ENCODE data around the gene FUT2. TPM values are rescaled to one million over a fixed set of nuclear protein-coding genes. Genes with fewer than 3 reads are reported as not detected.

Gene FUT2
- total and polyA plus RNA-seq, 2 of the 13 experiments (the other 11 are each of a cell fraction or from before 2014, with no cell fraction given), result 0.07 TPM; not detected in 1

- TF ChIP-seq, protein P1, sequence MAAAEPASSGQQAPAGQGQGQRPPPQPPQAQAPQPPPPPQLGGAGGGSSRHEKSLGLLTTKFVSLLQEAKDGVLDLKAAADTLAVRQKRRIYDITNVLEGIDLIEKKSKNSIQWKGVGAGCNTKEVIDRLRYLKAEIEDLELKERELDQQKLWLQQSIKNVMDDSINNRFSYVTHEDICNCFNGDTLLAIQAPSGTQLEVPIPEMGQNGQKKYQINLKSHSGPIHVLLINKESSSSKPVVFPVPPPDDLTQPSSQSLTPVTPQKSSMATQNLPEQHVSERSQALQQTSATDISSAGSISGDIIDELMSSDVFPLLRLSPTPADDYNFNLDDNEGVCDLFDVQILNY (CRISPR knock-in tag; conservative IDR thresholded peaks at IDR 0.05), result no peak
- TF ChIP-seq ZSCAN30 (CRISPR knock-in tag; IDR thresholded peaks at IDR 0.05) (no peak), TIGD3 (CRISPR knock-in tag; IDR thresholded peaks at IDR 0.05; ENCODE audit: borderline replicate concordance) (no peak), ZNF12 (CRISPR knock-in tag; IDR thresholded peaks at IDR 0.05) (0 out of 2 replicates have a peak, but pooled peaks have one; percentile 17), ATF7-NPFF (CRISPR knock-in tag; IDR thresholded peaks at IDR 0.05; ENCODE audit: low read depth) (no peak), HMGXB4 (CRISPR knock-in tag; IDR thresholded peaks at IDR 0.05; ENCODE audit: borderline replicate concordance in 1 of 2, low read depth in 1 of 2) (peak; percentile 58 to 62; a peak in 2 of 4 replicates), ZNF619 (CRISPR knock-in tag; IDR thresholded peaks at IDR 0.05) (no peak), TBX3 (IDR thresholded peaks at IDR 0.05; ENCODE audit: borderline replicate concordance) (no peak), YEATS2 (CRISPR knock-in tag; IDR thresholded peaks at IDR 0.05; ENCODE audit: borderline replicate concordance) (peak; percentile 27; the same call in 1 of the 2 replicates), FOXP1 (IDR thresholded peaks at IDR 0.05) (no peak), FOXP1 (CRISPR knock-in tag; IDR thresholded peaks at IDR 0.05) (no peak), MLLT10 (CRISPR knock-in tag; IDR thresholded peaks at IDR 0.05) (no peak), SUZ12 (IDR thresholded peaks at IDR 0.05; ENCODE audit: low read depth, low read length) (no peak), SALL2 (CRISPR knock-in tag; IDR thresholded peaks at IDR 0.05) (peak; percentile 42; the same call in 1 of the 2 replicates), ZNF607 (CRISPR knock-in tag; IDR thresholded peaks at IDR 0.05; ENCODE audit: borderline replicate concordance) (no peak), BCL6 (CRISPR knock-in tag; IDR thresholded peaks at IDR 0.05) (no peak)
- TF ChIP-seq, protein P2, sequence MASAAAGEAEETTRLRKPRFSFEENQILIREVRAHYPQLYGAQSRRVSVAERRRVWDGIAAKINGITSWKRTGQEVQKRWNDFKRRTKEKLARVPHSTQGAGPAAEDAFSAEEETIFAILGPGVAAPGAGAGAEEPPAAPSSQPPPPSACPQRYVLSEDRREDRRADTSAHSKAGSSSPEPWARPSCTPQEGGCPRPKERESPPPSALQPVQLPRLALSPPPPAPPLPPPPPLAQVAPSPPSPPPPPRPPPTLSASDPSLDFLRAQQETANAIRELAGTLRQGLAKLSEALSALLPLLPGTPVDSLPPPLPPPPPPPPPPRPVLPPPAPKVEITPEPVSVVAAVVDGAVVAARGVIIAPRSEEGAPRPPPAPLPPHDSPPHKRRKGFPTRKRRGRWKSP (CRISPR knock-in tag; IDR thresholded peaks at IDR 0.05), result no peak
- TF ChIP-seq, protein P3, sequence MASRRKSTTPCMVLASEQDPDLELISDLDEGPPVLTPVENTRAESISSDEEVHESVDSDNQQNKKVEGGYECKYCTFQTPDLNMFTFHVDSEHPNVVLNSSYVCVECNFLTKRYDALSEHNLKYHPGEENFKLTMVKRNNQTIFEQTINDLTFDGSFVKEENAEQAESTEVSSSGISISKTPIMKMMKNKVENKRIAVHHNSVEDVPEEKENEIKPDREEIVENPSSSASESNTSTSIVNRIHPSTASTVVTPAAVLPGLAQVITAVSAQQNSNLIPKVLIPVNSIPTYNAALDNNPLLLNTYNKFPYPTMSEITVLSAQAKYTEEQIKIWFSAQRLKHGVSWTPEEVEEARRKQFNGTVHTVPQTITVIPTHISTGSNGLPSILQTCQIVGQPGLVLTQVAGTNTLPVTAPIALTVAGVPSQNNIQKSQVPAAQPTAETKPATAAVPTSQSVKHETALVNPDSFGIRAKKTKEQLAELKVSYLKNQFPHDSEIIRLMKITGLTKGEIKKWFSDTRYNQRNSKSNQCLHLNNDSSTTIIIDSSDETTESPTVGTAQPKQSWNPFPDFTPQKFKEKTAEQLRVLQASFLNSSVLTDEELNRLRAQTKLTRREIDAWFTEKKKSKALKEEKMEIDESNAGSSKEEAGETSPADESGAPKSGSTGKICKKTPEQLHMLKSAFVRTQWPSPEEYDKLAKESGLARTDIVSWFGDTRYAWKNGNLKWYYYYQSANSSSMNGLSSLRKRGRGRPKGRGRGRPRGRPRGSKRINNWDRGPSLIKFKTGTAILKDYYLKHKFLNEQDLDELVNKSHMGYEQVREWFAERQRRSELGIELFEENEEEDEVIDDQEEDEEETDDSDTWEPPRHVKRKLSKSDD (CRISPR knock-in tag; IDR thresholded peaks at IDR 0.05; ENCODE audit: low read depth), result no peak
- TF ChIP-seq, protein P4, sequence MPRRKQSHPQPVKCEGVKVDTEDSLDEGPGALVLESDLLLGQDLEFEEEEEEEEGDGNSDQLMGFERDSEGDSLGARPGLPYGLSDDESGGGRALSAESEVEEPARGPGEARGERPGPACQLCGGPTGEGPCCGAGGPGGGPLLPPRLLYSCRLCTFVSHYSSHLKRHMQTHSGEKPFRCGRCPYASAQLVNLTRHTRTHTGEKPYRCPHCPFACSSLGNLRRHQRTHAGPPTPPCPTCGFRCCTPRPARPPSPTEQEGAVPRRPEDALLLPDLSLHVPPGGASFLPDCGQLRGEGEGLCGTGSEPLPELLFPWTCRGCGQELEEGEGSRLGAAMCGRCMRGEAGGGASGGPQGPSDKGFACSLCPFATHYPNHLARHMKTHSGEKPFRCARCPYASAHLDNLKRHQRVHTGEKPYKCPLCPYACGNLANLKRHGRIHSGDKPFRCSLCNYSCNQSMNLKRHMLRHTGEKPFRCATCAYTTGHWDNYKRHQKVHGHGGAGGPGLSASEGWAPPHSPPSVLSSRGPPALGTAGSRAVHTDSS (CRISPR knock-in tag; conservative IDR thresholded peaks at IDR 0.05), result no peak
These were observed 20.6 kb upstream of the FUT2 start (continued) for GRCh38 chr19:48674921-48675824.
